ENCODE data around the gene ANKRD22. TPM values are rescaled to one million over a fixed set of nuclear protein-coding genes. Genes with fewer than 3 reads are reported as not detected.

The ANKRD22 gene
- total and polyA plus RNA-seq, 2 of the 8 experiments (the other 6 are each of a cell fraction or from before 2014, with no cell fraction given): 0.68 TPM; not detected in 1

GRCh38 chr10:88890681-88891381 is 39.2 kb upstream of the ANKRD22 start:
- CTCF ChIA-PET (ENCODE audit: partially characterized antibody): interaction anchor here (1.5 kb wide), 1 partner anchor 55 kb away, joined by 6 read pairs; no protein-coding TSS in a partner anchor
- H3K9ac ChIP-seq (replicated peaks in 1 of 4; ENCODE audit: extremely low read depth in 1 of 4, low read depth in 3 of 4, low read length in 3 of 4): no peak overlapping the region
- WGBS, 2 experiments (ENCODE audit: extremely low coverage in 1 of 2, insufficient coverage in 1 of 2, insufficient read length in 1 of 2, insufficient replicate concordance in 2 of 2, low coverage in 1 of 2, low lambda C conversion rate in 2 of 2, missing lambda C conversion rate in 1 of 2): 93% methylated on average over 4 of the region's 4 CpGs; no CpG with 5 or more reads in 1 of the 2 experiments
- TF ChIP-seq NRF1 (IDR thresholded peaks at IDR 0.05; ENCODE audit: low read depth, low read length) (no peak), SIRT6 (IDR thresholded peaks at IDR 0.05; ENCODE audit: low read length) (no peak), CHD1 (IDR thresholded peaks at IDR 0.05; ENCODE audit: low read depth, low read length) (no peak), CBX5 (IDR thresholded peaks at IDR 0.05; ENCODE audit: low read depth, low read length) (no peak), E2F6 (IDR thresholded peaks at IDR 0.05) (no peak), GTF2F1 (IDR thresholded peaks at IDR 0.05; ENCODE audit: borderline replicate concordance, low read depth, low read length) (no peak), USF2 (IDR thresholded peaks at IDR 0.05; ENCODE audit: low read length) (no peak), EGR1 (IDR thresholded peaks at IDR 0.05; ENCODE audit: borderline replicate concordance, low read depth, low read length) (no peak), KDM1A (IDR thresholded peaks at IDR 0.05; ENCODE audit: borderline replicate concordance, low read length) (no peak), CEBPB (IDR thresholded peaks at IDR 0.05; ENCODE audit: low read depth, low read length) (no peak), CHD2 (IDR thresholded peaks at IDR 0.05; ENCODE audit: low read length) (no peak), TEAD4 (IDR thresholded peaks at IDR 0.05; ENCODE audit: low read depth, low read length) (no peak), ASH2L (IDR thresholded peaks at IDR 0.05; ENCODE audit: low read length) (no peak)

More at GRCh38 chr10:88890681-88891381, 39.2 kb upstream of the ANKRD22 start:
- no peak overlapping the region for H4K8ac ChIP-seq (ENCODE audit: extremely low read depth, insufficient read depth, low read length)
- H2BK120ac ChIP-seq (replicated peaks; ENCODE audit: low read depth, low read length): no peak overlapping the region
- H3K23ac ChIP-seq (ENCODE audit: insufficient read length): no peak overlapping the region
- H3K18ac ChIP-seq (ENCODE audit: extremely low read depth, low read length): no peak overlapping the region
- no peak overlapping the region for H3K56ac ChIP-seq (replicated peaks; ENCODE audit: insufficient read length, low read depth, low read length)
- H3K79me2 ChIP-seq (ENCODE audit: control insufficient read depth in 1 of 2, insufficient read depth in 2 of 2, low read length in 2 of 2): no peaks in the 10 kb centered on the region
- DNase-seq (ENCODE audit: low read depth in 1 of 2, low spot score in 2 of 2) (no peak), FAIRE-seq (no peak)
- no peak overlapping the region for H2AK5ac ChIP-seq (ENCODE audit: low read depth, low read length)
- no peak overlapping the region for H4K5ac ChIP-seq (ENCODE audit: insufficient read length, low read depth, low read length)
- H3K9me3 ChIP-seq (ENCODE audit: insufficient read depth in 2 of 2, low read depth in 1 of 2, low read length in 1 of 2): no peaks in the 10 kb centered on the region
- H2BK5ac ChIP-seq (ENCODE audit: low read depth, low read length): no peak overlapping the region
- H3K4ac ChIP-seq (replicated peaks; ENCODE audit: insufficient read length, low read depth, low read length): no peak overlapping the region
- no peak overlapping the region for H4K91ac ChIP-seq (replicated peaks; ENCODE audit: insufficient read length, low read length)
- H3K27ac ChIP-seq (ENCODE audit: low read depth, low read length): no peak overlapping the region
- no peaks in the 10 kb centered on the region for H3K36me3 ChIP-seq (ENCODE audit: control insufficient read depth in 2 of 4, insufficient read depth in 4 of 4, low read length in 3 of 4)
- no peaks in the 10 kb centered on the region; the same call in 1 of the 2 replicates for H3K23me2 ChIP-seq (ENCODE audit: low read depth, low read length)
- H3K27me3 ChIP-seq (replicated peaks in 1 of 4; ENCODE audit: control insufficient read depth in 3 of 4, extremely low read depth in 1 of 4, insufficient read depth in 3 of 4, low read length in 3 of 4): no peaks in the 10 kb centered on the region
- H2BK15ac ChIP-seq (ENCODE audit: low read length): no peak overlapping the region
- H2AFZ ChIP-seq (ENCODE audit: low read length): no peak overlapping the region
- no peak overlapping the region for H2BK20ac ChIP-seq (ENCODE audit: low read length)
- no peaks in the 10 kb centered on the region for H3K79me1 ChIP-seq (ENCODE audit: low read depth, low read length)
- H4K20me1 ChIP-seq (replicated peaks in 1 of 2; ENCODE audit: control insufficient read depth in 1 of 2, insufficient read depth in 2 of 2, low read length in 2 of 2): no peaks in the 10 kb centered on the region
- no peak overlapping the region for H3K4me3 ChIP-seq (ENCODE audit: extremely low read depth in 1 of 4, insufficient read depth in 2 of 4, low read depth in 3 of 4, low read length in 4 of 4)
- POLR2A ChIA-PET (ENCODE audit: partially characterized antibody): no interaction called here
- no peak overlapping the region for H2BK12ac ChIP-seq (ENCODE audit: low read depth, low read length)
- H3K14ac ChIP-seq (ENCODE audit: insufficient read length): no peak overlapping the region
- peaks cover 0 to 5% (median 3%) of the 10 kb centered on the region in 4 experiments; a peak in 3 of 7 replicates for H3K4me1 ChIP-seq (replicated peaks in 1 of 4; ENCODE audit: control insufficient read depth in 3 of 4, insufficient read depth in 4 of 4, low read length in 3 of 4)
- H3K4me2 ChIP-seq (ENCODE audit: insufficient read depth in 1 of 2, low read depth in 2 of 2, low read length in 2 of 2): no peak overlapping the region
